DOHH2 (cell line): ENCODE data around the gene LRMDA.

Experiments
- H3F3A ChIP-seq: fragments of 200-600 bp; sonication (generic), shearing (Covaris generic); 2 replicates; pipeline ENCODE4 v1.6.0; 2016; ENCODE audit warnings: antibody characterized with exemption, mild to moderate bottlenecking; ENCODE audit not compliant: control insufficient read depth, insufficient read depth
- H3K27ac ChIP-seq: fragments of 200-600 bp; sonication (generic); 2 replicates; pipeline ENCODE4 v1.5.1; 2014; ENCODE audit warnings: low read depth, mild to moderate bottlenecking, low read length, moderate library complexity
- H3K27me3 ChIP-seq: fragments of 200-600 bp; sonication (generic); 2 replicates; pipeline ENCODE4 v1.6.1; 2014; ENCODE audit warnings: mild to moderate bottlenecking, low read length, mixed read lengths; ENCODE audit not compliant: control insufficient read depth
- H3K36me3 ChIP-seq: fragments of 200-600 bp; sonication (generic); 2 replicates; pipeline ENCODE4 v1.6.1; 2014; ENCODE audit warnings: mild to moderate bottlenecking, low read length, moderate library complexity, mixed read lengths; ENCODE audit not compliant: control insufficient read depth
- H3K4me1 ChIP-seq: fragments of 200-600 bp; sonication (generic); 2 replicates; pipeline ENCODE4 v1.6.1; 2014; ENCODE audit warnings: mild to moderate bottlenecking, low read length, mixed read lengths; ENCODE audit not compliant: control insufficient read depth
- H3K4me2 ChIP-seq: fragments of 200-600 bp; sonication (generic); 2 replicates; pipeline ENCODE4 v1.6.0; 2014; ENCODE audit warnings: mild to moderate bottlenecking, low read length, moderate library complexity
- H3K4me3 ChIP-seq: fragments of 200-600 bp; sonication (generic); 2 replicates; pipeline ENCODE4 v1.5.1; 2014; ENCODE audit warnings: mild to moderate bottlenecking, low read length, mixed read lengths
- H3K79me2 ChIP-seq: fragments of 200-600 bp; sonication (generic); 2 replicates; pipeline ENCODE4 v1.6.1; 2014; ENCODE audit warnings: mild to moderate bottlenecking, low read length, mixed read lengths; ENCODE audit not compliant: control insufficient read depth
- H3K9me2 ChIP-seq: fragments of 200-600 bp; sonication (generic); replicated peaks from 2 replicates; pipeline ENCODE4 v1.6.1; 2014; ENCODE audit warnings: mild to moderate bottlenecking, low read length, mixed read lengths; ENCODE audit not compliant: control insufficient read depth
- H3K9me3 ChIP-seq: fragments of 200-600 bp; sonication (generic); 2 replicates; pipeline ENCODE4 v1.6.1; 2014; ENCODE audit warnings: antibody characterized with exemption, low read length, mixed read lengths; ENCODE audit not compliant: control insufficient read depth, insufficient read depth
- H4K20me1 ChIP-seq: fragments of 200-600 bp; sonication (generic); 2 replicates; pipeline ENCODE4 v1.6.0; 2014; ENCODE audit warnings: low read depth, mild to moderate bottlenecking, antibody characterized with exemption, low read length, moderate library complexity; ENCODE audit not compliant: control insufficient read depth, insufficient read depth
- CTCF ChIP-seq: fragments of 200-600 bp; sonication (generic); IDR thresholded peaks from one replicate; pipeline ENCODE4 v1.5.1; 2014; ENCODE audit warnings: antibody characterized with exemption, mild to moderate bottlenecking, low read depth, low read length; ENCODE audit not compliant: poor library complexity, severe bottlenecking
- EZH2phosphoT487 ChIP-seq: fragments of 200-600 bp; sonication (generic); IDR thresholded peaks from 2 replicates; pipeline ENCODE4 v1.6.1; 2017; ENCODE audit warnings: borderline replicate concordance, mild to moderate bottlenecking, antibody characterized with exemption, low read length, moderate library complexity, mixed read lengths

The LRMDA gene

GRCh38 chr10:76327441-76327840 lies 896.0 kb downstream of the LRMDA start:
- H3K27ac ChIP-seq: no peak overlapping the region
- H3K27me3 ChIP-seq: no peaks in the 10 kb centered on the region
- no peak for TF ChIP-seq EZH2phosphoT487
- no peak for TF ChIP-seq CTCF

GRCh38 chr10:76328348-76328747 lies 896.9 kb downstream of the LRMDA start:
- Histone ChIP-seq H3K4me3 (no peak overlapping the region), H3K36me3 (no peaks in the 10 kb centered on the region), H3K4me1 (no peaks in the 10 kb centered on the region), H3K79me2 (no peaks in the 10 kb centered on the region), H4K20me1 (no peaks in the 10 kb centered on the region), H3F3A (no peaks in the 10 kb centered on the region), H3K4me2 (no peak overlapping the region), H3K9me3 (no peaks in the 10 kb centered on the region), H3K9me2 (no peaks in the 10 kb centered on the region), H3K27ac (no peak overlapping the region), H3K27me3 (no peaks in the 10 kb centered on the region)
- TF ChIP-seq EZH2phosphoT487 (no peak), CTCF (no peak)

More at GRCh38 chr10:76327441-76327840, 896.0 kb downstream of the LRMDA start:
- Histone ChIP-seq H3K9me3 (no peaks in the 10 kb centered on the region), H3K9me2 (no peaks in the 10 kb centered on the region), H4K20me1 (no peaks in the 10 kb centered on the region), H3K4me3 (no peak overlapping the region), H3K4me2 (no peak overlapping the region), H3K4me1 (no peaks in the 10 kb centered on the region), H3K36me3 (no peaks in the 10 kb centered on the region), H3F3A (no peaks in the 10 kb centered on the region), H3K79me2 (no peaks in the 10 kb centered on the region)

GRCh38 chr10:76329891-76330575 lies 898.6 kb downstream of the LRMDA start:
- Histone ChIP-seq H4K20me1 (no peaks in the 10 kb centered on the region), H3K27ac (no peak overlapping the region), H3K79me2 (no peaks in the 10 kb centered on the region), H3K27me3 (no peaks in the 10 kb centered on the region), H3F3A (no peaks in the 10 kb centered on the region), H3K9me2 (no peaks in the 10 kb centered on the region), H3K4me2 (no peak overlapping the region), H3K4me1 (no peaks in the 10 kb centered on the region), H3K9me3 (no peaks in the 10 kb centered on the region), H3K36me3 (no peaks in the 10 kb centered on the region), H3K4me3 (no peak overlapping the region)
- TF ChIP-seq EZH2phosphoT487: no peak
- no peak for TF ChIP-seq CTCF
